RWPE1 (cell line): ENCODE results near the gene PTGDR.

Experiments used
- CTCF ChIA-PET: fragments of 350-600 bp; sonication (Branson Sonifier 250); formaldehyde crosslinking; extraction: SDS; loops from one replicate; lab custom pipeline; 2021; lab: Yijun Ruan, JAX
- POLR2A ChIA-PET: fragments of 400-600 bp; formaldehyde crosslinking; extraction: SDS; loops from one replicate; lab custom pipeline; 2020; ENCODE audit warnings: antibody characterized with exemption; ENCODE audit not compliant: low non-redundant PET; lab: Yijun Ruan, JAX
- DNase-seq: peaks from one replicate; pipeline ENCODE4 v3.0.0; 2012; ENCODE audit warnings: low spot score
- H3K27ac ChIP-seq: fragments of 450-650 bp; 2 replicates; pipeline ENCODE4 v1.5.1; 2017
- CTCF ChIP-seq: fragments of 450-650 bp; conservative IDR thresholded peaks from 2 replicates; pipeline ENCODE4 v1.5.1; 2017; ENCODE audit warnings: low read depth, mild to moderate bottlenecking

The PTGDR gene

GRCh38 chr14:52312931-52313355 lies 45.4 kb downstream of the PTGDR start:
- TF ChIP-seq CTCF, result no peak
- no peak for DNase-seq
- ChIA-PET CTCF (interaction anchor here (1.0 kb wide), 1 partner anchor 13 kb away, joined by 3 read pairs; no protein-coding TSS in a partner anchor), POLR2A (no interaction called here)
- no peak overlapping the region for H3K27ac ChIP-seq

DNA sequence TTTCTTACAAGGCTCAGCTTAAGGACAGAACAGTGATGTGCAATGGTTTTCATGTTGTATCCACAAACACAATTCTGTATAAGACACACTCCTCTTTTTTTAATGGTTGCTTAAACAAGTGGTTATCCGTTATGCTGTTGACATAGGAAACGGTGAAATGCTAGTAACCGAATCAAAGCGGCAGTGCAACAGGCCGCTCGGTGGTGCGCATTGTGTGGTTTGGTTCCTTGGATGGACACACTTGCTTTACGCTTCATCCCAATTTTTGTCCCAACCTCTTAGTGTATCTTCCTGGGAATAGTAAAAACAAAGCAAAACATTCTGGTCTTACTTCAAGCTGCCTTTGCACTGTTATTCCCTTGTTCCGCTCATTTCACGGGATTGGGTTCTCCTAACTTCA lies 46.0 kb downstream of the PTGDR start:
- CTCF ChIA-PET, result interaction anchor here (1.0 kb wide), 1 partner anchor 13 kb away, joined by 3 read pairs; no protein-coding TSS in a partner anchor
- POLR2A ChIA-PET, result no interaction called here

DNA sequence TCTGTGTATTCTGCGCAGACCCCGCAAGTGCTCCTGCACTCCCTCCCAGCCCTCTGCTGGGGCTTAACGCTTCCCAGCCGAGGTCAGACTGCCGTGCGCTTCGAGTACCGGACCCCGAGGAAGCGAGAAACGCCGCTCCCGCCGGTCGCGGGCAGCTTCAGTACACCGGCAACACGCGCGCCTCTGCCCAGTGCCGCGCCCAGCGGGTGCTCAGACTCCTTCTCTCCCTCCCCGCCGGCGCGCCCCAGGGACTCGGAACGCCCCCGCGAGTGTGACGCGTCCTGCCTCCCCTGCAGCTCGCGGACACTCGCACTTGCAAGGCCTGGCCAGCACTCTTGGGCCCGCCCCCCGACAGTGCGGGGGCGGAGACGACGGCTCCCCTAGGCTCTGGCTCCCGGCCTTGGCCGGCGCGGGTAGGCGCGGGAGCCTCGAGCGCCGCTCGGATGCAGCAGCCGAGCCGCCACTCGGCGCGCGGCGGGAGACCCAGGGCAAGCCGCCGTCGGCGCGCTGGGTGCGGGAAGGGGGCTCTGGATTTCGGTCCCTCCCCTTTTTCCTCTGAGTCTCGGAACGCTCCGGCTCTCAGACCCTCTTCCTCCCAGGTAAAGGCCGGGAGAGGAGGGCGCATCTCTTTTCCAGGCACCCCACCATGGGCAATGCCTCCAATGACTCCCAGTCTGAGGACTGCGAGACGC lies 46.6 kb downstream of the PTGDR start, which contains the start of gene PTGER2:
PTGER2 (plus strand) TSS at position 410 of the 692 bp plus-strand sequence; CDS start at position 647, 237 bp downstream.
- no peak for TF ChIP-seq CTCF
- H3K27ac ChIP-seq, result no peak within 1 kb of the TSS
- POLR2A ChIA-PET, result no interaction called here
- CTCF ChIA-PET, result interaction anchor here (0.5 to 1.0 kb wide), 3 partner anchors 14 to 138 kb away, joined by 3 to 4 read pairs (median 4); no protein-coding TSS in a partner anchor
- DNase-seq, result peak; percentile 70

More for the DNA sequence above, 46.0 kb downstream of the PTGDR start:
- DNase-seq, result no peak
- H3K27ac ChIP-seq, result no peak overlapping the region
- TF ChIP-seq CTCF, result no peak

DNA sequence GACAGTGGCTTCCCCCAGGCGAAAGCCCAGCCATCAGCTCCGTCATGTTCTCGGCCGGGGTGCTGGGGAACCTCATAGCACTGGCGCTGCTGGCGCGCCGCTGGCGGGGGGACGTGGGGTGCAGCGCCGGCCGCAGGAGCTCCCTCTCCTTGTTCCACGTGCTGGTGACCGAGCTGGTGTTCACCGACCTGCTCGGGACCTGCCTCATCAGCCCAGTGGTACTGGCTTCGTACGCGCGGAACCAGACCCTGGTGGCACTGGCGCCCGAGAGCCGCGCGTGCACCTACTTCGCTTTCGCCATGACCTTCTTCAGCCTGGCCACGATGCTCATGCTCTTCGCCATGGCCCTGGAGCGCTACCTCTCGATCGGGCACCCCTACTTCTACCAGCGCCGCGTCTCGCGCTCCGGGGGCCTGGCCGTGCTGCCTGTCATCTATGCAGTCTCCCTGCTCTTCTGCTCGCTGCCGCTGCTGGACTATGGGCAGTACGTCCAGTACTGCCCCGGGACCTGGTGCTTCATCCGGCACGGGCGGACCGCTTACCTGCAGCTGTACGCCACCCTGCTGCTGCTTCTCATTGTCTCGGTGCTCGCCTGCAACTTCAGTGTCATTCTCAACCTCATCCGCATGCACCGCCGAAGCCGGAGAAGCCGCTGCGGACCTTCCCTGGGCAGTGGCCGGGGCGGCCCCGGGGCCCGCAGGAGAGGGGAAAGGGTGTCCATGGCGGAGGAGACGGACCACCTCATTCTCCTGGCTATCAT lies 47.3 kb downstream of the PTGDR start:
- POLR2A ChIA-PET, result no interaction called here

GRCh38 chr14:52315355-52315718 lies 47.8 kb downstream of the PTGDR start:
- H3K27ac ChIP-seq, result no peak overlapping the region
- no peak for DNase-seq
- ChIA-PET CTCF (interaction anchor here (0.6 kb wide), 1 partner anchor 376 kb away, joined by 6 read pairs; no protein-coding TSS in a partner anchor), POLR2A (no interaction called here)
- TF ChIP-seq CTCF, result no peak

More for the DNA sequence above, 47.3 kb downstream of the PTGDR start:
- H3K27ac ChIP-seq, result no peak overlapping the region
- no peak for TF ChIP-seq CTCF
- DNase-seq, result peak; percentile 6
- CTCF ChIA-PET, result interaction anchor here (0.5 kb wide), 2 partner anchors 43 to 137 kb away, joined by 4 read pairs; no protein-coding TSS in a partner anchor

DNA sequence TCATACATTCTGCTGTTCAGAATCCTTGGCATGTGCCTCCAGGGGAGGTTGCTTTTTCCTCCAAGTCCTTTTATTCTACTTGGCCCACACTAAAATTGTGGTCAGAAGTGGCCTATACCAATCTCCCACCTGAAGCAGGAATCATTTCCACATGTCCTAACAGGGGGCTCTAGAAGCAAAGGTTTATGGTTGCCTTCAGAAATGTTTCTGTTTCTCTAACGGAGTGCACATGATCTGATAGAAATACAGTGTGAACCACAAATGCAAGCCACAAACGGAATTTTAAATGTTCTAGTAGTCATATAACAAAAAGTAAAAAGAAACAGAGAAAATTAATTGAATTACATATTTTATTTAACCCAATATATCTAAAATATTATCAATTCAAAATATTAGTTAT lies 50.6 kb downstream of the PTGDR start:
- POLR2A ChIA-PET, result no interaction called here
- no peak for DNase-seq
- CTCF ChIA-PET, result no interaction called here
- H3K27ac ChIP-seq, result no peak overlapping the region
- TF ChIP-seq CTCF, result no peak
